Superior temporal gyrus (tissue), 1 donor: ENCODE data around the gene CARMIL3.

Source experiments
- DNase-seq: peaks from one replicate; pipeline ENCODE4 v3.0.0-alpha.2; 2016; ENCODE audit errors: extremely low spot score

The CARMIL3 gene

DNA sequence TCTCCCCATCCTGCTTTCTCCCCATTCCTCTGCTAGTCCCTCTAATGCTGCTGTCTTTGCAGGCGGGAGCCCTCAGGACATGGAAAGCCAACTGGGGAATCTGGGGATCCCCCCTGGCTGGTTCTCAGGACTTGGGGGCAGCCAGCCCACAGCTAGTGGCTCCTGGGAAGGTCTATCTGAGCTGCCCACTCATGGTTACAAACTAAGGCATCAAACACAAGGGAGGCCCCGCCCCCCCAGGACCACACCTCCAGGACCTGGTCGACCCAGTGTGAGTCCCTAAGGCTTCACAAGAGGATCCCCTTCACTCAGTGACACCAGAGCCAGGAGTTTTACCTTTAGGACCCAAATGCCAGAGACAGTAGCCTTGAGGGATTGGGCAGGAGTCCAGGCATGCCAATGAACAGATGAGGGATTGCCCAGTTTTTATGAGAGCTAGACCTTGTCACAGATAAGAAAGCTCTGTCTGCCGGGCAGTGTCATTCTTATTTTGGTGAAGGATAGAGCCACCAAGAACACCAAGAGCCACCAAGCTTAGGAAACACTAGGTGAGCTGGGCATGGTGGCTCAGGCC lies 11.5 kb downstream of the CARMIL3 start:
- DNase-seq, result no peak

DNA sequence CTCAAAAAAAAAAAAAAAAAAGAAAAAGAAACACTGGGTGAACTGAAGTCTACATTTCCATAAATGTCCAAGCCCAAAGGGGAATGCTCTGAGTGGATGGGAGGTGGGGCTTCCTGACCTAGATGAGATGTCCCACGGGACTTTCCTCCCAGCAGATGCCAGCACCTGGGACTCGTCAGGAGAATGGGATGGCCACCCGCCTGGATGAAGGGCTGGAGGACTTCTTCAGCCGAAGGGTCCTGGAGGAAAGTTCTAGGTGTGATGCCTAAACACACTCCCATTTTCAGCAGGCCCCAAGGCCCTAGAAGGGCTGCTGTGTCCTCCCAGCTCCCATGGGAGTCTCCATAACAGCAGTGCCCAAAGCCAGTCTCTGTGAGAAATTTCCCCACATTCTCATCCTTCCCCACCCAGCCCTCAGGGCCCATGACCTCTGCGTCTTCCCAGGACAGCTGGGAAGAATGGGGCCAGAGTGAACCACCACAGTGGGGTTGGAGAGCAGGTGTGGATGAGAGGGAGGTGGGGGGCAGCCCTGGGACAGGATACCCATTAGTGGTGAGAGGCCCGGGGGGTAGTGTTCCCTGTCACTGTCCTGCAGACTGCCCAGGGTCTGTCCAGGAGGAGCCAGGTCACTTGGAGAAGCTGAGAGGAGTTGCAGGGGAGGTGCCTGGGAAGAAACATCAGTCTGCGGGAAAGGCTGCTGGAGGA lies 12.4 kb downstream of the CARMIL3 start:
- no peak for DNase-seq

DNA sequence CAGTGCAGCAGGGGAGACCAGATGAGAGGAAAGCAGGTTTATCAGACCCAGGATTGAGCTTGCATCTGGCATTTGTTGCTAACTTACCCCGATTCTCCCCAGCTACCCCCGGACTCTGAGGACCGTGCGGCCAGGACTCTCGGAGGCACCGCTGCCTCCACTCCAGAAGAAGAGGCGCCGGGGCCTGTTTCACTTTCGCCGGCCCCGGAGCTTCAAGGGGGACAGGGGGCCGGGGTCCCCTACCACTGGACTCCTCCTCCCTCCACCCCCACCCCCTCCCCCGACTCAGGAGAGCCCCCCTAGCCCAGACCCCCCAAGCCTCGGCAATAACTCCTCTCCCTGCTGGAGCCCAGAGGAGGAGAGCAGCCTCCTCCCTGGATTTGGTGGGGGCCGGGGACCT lies 13.0 kb downstream of the CARMIL3 start:
- no peak for DNase-seq

DNA sequence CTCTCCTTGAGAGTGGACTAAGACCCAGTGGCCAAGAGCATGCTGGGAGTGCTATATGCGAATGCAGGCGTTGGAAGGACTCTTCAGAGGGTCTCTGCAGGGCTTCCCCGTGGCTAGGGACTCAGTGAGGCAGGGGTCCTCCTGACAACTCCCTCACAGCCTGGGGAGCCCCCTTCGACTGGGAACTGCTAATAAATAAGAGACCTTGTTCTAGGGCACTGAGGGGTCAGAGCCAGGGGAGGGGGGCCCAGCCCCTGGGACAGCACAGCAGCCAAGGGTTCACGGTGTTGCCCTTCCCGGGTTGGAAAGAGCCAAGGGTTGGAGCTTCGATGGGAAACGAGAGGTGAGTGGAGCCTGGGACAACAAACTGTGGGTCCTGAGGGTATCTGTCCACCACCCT lies 13.6 kb downstream of the CARMIL3 start:
- DNase-seq, result no peak

DNA sequence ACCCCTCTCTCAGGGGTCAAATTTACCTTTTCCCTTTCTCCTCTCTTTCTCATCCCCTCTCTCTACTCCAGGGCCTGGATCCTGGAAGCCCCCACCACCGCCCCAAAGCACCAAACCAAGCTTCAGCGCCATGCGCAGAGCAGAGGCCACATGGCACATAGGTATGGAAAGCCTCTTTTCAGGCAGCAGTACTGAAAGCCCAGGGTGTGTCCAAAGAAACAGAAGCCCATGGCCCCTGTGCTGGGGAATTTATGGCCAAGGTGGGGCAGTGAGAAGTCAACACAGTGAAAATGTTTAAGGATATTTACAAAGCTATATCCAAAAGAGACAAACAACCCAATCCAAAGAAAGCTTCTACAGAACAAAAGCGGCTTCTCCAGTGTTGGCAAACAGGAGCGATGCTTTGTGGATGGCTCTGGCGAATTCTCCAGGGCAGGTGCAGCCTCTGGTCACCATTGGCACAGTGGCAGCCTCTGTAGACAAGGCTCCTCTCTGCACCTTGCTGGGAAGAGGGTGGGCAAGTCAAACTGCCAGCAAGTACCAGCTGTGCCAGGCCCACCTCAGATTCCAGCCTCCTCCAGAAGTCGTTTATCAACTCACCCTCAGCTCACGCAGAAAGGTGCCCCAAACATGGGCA lies 14.8 kb downstream of the CARMIL3 start:
- DNase-seq, result no peak

DNA sequence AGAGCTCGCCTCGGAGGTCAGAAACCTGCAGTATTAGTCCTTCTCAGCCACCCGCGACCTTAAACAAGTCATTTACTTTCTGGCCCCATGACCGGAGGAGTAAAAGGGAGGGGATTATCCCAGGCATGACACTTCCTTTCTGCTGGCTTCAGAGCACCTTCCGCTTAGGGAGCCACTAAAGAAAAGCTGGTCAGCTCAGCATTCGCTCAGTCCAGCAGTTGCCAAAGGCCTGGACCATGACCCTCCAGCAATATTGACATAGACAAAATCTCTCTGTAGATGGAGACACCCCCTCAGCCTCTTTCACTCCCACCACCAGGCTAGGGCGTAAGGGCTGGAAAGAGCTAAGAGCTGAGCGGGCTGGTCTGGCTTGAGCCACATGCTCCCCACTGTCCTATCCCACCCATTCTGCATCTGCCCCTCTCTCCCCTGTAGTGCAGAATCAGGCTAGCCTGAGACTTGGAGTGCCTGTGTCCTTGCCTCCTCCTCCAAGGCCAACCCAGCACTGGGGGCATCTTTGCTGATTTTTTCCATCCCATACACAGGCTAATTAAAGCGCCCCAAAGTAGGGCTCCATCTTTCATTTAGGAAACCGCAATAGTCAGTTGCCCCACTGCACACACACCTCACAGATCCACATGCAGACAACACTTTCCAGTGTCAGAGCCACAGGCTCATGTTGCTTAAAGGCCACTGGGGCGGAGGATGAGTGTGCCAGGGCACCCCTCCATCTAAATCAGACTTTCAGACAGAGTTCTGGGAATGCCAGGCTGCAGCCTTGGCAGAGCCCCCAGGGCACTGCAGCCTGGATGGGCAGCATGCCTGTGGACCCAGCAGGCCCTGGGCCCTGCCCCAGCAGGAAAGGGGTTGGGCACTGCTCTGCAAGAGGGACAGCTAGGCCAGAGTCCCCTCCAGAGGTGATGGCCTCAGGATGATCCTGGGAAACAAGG lies 15.6 kb downstream of the CARMIL3 start:
- no peak for DNase-seq

DNA sequence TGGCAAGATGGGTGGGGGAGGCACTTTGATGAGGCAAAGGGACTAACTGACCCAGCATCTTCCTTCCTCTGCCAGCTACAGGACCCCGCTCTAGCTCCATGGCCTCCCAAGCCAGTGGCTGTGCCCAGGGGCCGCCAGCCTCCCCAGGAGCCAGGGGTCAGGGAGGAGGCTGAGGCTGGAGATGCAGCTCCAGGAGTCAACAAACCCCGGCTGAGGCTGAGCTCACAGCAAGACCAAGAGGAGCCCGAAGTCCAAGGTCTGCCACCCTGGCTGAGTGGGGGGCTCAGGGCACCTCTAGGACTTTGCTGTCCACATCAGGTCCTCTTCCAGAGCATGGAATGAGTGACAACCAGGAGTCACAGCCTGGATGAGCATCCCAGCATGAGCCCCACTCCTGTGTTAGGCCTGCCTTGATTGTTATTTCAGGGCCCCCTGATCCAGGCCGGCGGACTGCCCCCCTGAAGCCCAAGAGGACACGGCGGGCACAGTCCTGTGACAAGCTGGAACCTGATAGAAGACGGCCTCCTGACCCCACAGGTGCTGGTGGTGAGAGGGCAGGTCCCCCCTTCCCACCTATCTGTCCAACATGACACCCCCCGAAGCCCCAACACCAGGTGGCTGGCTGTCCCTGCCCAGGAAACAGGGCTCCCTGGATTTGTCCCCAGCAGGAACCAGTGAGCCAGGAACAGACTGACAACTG lies 17.1 kb downstream of the CARMIL3 start:
- DNase-seq, result no peak

DNA sequence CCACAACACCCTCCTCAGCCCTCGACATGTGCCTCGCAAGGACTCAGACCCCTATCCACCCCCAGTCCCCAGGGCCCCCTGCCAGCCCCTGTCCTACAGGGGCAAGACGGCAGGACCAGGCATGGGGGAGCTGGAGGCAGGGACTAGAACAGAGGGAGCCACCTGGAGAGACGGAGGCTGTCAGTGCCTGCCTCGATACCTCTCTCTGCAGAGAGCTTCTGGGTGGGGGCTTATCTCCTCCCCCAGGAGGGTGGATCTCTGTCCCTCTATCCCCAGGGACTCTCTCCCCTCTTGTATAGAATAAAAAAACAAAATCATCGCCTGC lies 17.6 kb downstream of the CARMIL3 start:
- DNase-seq, result no peak

DNA sequence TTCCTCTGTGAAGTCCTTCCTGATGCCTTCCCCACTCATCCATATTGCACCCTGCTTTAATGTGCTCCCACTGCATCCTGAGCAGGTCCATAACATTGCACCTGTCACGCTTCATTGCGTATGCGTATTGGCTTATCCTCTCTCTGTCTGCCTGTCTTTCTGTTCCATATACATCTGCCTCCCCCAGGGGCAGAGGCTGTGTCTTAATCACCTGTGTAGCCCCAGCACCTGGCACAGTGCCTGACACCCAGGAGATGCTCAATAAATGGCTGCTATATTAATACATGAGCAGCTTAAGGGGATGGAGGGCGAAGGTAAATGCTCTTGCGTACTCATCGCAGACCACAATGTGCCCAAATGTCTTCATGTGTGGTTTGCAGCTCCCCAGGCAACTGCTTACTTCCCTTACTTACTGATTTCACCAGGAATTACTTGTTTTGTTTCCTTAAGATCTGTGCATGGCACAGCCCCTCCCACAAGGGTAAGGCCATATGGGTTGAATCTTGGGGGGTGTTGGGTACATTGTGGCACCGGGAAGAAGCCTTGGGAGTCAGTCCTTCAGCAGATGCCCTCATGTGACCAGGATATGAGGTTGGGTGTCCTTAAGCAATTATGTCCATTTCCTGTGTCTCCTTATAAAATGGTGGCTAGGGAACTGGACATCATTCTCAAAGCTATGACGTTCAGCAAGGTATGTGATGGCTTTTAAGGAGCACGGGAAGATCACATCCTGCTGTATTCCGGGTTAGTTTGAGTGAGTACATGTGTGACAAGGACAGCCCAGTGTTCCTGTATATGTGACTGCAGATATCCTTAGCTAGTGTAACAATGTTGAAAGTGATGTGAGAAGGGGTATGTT lies 18.7 kb downstream of the CARMIL3 start:
- no peak for DNase-seq

DNA sequence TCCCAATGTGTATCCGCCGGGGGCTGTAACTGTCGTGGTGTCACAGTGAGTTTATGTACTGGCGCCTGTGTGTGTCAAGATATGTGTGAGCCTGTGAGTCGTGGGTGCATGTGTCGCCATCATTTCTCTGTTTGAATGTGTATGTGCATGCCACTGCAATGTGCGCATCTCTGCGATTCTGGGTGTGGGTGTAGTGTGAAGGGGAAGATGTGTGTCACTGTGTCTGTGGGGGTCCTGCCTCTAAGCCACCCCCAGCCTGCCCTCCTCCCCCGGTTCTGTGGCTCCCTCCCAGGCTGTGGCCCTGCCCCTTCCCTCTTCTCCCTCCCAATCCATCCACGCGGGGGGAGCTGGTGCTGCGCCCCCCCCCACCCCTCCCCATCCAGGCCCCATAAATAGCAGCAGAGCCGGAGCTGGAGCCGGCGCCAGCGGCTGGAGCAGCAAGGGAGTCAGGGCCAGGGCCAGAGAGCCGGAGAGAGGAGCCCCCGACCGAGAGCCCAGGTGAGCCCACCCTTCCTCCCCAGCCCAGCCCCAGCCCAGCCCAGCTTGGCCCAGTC lies 19.4 kb downstream of the CARMIL3 start, which contains the start of gene CPNE6:
Gene CPNE6 (plus strand): TSS at position 419 of the 554 bp plus-strand sequence. CDS start 1,375 bp downstream, outside the sequence.
- peak; percentile 53 for DNase-seq

DNA sequence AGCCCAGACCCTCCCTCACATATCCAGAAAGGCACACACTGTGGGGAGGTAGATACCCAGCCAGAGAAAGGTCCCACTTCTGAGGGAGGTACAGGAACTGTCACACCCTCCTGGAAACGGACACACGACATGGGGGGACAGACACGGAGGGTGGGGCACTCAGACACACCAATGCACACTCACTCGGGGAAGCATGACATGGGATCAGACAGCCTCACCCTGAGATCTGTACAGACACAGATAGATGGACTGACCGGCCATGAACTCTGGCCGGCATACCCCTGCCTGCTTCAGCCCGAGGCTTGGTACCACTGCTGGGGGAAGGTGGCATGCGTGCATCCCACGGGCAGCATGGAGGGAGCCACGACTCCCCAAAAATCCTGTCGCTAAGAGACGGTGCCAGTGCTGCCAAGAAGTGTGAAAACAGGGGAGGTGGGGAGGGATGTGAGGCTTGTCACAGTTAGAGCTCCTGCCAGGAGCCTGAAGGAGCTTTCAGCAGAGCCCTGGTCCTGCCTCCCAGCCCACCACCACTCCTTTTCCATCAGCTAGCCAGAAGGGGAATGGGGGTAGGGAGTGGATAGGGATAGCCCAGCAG lies 20.1 kb downstream of the CARMIL3 start:
- DNase-seq, result peak; percentile 53

DNA sequence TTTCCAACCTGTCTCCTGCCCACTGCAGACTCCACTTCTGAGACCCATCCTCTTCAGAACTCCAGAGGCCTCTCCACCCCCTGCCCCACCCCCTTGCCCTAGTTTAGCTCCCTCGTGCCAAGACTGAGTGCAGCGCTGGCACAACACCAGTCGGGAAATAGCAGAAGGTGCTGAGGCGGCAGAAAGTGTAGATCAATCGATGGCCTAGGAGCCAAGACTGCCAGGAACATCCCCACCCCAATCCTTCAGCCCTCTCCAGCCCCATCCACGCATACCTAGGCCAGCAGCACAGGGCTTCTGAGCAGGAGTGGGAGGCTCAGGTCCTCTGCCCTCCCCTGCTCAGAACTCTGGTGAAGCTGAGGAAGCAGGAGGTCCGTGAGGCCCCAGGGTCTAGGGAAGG lies 20.6 kb downstream of the CARMIL3 start:
- no peak for DNase-seq

DNA sequence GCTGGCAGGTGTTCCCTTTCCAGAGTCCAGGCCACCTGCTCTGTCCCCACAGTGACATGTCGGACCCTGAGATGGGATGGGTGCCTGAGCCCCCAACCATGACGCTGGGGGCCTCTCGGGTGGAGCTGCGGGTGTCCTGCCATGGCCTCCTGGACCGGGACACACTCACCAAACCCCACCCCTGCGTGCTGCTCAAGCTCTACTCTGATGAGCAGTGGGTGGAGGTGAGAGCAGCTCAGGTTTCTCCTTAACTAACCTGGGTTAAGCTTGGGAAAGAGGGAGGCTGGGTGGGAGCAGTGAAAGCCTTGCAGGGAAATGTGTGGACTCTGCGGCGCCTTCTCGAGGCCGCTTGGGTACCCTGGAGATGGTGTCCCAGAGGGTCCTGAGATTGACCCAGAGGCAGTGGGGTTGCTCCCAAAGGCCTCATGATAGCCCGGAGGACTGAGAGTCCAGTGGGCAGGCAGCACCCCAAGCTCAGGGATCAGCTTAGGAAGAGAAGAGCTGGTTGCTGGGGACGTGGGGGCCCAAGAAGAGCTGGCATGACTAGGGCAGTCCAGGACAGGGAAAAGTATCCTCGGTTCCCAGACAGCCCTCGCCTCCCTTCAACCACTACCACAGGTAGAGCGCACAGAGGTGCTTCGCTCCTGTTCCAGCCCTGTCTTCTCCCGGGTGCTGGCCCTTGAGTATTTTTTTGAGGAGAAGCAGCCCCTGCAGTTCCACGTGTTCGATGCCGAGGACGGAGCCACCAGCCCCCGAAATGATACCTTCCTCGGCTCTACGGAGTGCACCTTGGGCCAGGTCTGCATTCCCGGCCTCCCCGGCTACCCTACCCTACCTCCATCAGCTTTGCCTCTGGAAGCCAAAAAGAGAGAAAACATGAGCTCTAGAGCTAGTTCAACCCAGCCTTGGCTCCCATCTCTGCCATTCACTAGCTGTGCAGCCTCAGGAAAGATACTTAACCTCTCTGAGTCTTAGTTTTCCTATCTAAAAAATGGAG lies 21.4 kb downstream of the CARMIL3 start:
- DNase-seq, result no peak

DNA sequence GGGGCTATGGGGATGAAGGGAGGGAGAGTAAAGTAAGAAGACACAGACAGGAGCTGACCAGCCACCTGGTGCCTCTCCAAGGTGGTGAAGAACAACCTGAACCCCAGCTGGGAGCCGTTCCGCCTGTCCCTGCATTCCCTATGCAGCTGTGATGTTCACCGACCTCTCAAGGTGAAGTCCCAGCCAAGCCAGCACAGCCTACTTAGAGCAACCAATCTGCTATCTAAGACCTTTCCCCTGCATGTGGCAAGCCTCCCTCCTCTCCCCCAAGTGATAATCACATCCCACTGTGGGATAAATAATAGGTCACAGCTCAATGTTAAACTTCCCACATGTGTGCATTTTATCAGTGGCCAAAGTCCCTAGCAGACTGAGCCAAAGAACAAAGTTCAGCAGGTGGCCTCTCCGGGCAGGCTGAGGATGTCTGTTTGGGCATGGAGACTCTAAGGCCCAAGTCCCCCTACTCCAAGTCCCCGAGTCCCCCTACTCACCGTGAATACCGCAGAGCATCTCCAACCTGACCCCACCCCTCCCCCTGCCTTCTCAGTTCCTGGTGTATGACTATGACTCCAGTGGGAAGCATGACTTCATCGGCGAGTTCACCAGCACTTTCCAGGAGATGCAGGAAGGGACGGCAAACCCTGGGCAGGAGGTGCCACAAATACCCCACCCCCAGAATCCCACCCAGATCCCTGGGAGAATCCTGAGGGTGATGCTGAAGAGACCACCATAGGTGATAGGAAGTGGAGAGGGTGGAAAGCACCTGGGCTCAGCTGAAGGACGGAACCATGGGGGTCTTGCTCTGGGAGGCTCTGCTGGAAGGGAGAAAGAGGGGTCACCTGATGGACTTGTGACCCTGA lies 23.0 kb downstream of the CARMIL3 start:
- DNase-seq, result no peak

DNA sequence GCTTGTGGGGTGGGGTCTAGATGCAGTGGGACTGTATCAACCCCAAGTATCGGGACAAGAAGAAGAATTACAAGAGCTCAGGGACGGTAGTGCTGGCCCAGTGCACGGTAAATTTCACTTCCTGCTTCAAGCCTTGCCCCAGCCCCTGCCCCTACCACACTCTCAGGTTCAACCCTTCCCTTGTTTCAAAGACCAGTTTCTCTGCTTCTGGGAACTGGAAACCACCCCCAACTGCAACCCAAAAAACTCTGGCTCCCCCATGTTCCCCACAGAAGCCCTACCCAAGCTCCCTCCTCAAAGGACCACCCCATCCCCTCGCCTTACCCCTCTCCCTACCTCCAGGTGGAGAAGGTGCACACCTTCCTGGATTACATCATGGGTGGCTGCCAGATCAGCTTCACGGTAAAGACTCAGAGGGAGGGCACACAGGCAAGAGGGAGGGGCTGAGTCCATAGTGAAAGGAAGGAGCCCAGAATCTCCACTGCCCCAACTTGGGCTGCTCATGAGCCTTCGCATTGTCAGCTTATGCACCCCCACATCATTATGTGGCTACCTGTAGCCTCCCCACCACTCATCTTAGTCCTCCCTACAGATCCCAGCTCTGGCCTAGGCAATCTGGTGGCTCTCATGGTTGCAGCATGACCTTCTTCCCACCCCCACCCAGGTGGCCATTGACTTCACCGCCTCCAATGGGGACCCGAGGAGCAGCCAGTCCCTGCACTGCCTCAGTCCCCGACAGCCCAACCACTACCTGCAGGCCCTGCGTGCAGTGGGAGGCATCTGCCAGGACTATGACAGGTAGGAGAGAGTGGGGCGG lies 23.9 kb downstream of the CARMIL3 start:
- DNase-seq, result no peak

DNA sequence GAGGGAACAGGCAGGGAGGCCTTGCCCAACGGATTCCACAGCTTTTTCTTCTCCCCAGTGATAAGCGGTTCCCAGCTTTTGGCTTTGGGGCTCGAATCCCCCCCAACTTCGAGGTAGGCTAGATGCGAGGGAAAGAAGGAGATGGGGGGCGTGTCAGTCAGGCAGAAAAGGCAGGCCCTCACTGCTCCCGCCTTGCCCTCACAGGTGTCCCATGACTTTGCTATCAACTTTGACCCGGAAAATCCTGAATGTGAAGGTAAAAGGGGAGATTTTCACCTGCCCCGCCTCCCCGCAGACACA lies 24.4 kb downstream of the CARMIL3 start:
- no peak for DNase-seq

DNA sequence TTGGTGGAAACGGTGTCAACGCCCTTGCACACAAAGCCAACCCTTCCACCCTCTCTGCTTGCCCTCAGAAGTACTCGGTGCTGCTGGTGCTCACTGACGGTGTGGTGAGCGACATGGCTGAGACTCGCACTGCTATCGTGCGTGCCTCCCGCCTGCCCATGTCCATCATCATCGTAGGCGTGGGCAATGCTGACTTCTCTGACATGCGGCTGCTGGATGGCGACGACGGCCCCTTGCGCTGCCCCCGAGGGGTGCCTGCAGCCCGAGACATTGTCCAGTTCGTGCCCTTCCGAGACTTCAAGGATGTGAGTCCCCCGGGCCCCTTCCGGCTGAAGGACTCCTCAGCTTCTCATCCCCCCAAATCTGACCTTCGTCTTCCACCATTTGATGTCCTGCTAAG lies 25.3 kb downstream of the CARMIL3 start:
- no peak for DNase-seq
